Stimulated activated CD4-positive, alpha-beta T cell treated with anti-CD3 and anti-CD28 coated beads, Interleukin-2, amount 100 ng/mL, for 48 hours (primary cell): Measurements from ENCODE around the gene BACE2.

Experiments
- DNase-seq, 2 donors: peaks; one replicate each; pipeline ENCODE4 v3.0.0-alpha.2; 2020

BACE2 gene

DNA sequence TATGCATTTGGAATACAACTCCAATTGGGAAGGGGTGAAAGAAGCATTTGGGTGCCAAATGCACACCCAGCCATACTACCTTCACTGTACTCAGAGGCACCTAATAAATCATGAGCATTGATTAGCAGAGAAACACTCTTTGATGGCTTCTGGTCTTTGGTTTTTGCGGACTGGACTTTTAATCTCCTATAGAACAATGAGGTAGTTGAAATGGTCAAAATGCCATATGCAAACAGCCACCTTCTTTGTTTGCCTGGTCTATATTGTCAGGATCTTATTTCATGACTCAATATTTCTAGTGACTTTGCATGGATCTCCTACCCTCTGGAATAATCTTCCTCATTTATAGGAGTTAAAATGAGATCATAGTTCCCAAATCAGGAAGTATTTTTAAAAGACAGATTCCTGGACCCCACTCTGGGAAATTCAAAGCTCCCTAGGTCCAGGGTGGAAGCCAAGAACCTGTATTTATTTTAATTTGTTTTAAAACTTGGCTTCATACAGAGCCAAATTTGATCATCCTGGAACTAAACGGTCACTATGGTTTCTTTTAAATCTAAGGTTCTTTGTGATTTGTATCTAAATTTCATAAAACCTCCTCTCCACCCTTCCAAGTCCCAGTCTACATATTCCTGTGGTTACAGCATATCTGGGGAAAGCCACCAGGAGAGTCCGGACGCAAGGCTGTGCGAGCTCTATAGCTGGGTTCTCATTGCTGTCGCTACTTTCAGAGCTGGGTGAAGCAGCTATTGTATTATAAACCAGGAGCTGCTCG, 157.4 kb downstream of the BACE2 start:
- no peak for DNase-seq

DNA sequence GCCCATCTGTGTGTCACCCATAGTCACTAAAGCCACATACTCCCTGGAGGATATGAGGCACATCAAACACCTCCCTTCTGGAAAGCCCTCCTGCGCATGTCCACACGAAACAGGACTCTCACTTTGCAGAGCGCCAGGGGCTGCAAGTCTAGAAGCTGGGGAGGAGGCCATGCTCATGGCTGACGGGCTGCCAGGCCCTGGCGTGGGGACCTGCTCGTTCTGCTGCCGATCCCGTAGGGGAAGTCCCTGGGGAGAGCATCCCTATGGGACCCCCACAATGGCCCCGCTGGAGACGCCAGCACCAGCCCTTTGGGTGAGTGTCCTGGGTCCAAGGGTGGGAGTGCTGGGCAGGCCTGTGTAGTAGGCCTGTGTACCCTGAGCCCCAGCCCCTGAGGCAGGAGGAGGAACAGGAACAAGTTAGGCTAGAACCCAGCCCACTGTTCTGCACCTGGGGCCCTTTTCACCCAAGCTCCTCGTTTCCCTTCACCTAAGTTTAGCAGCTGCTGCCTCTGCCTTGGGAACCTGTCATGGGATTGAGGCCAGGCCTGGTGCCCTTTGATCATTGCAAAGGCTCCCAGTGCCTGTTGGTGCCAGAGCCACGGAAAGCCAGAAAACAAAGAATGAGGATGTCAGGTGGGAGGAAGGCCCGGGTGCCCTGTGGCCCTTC, 158.6 kb downstream of the BACE2 start:
- no peak for DNase-seq

DNA sequence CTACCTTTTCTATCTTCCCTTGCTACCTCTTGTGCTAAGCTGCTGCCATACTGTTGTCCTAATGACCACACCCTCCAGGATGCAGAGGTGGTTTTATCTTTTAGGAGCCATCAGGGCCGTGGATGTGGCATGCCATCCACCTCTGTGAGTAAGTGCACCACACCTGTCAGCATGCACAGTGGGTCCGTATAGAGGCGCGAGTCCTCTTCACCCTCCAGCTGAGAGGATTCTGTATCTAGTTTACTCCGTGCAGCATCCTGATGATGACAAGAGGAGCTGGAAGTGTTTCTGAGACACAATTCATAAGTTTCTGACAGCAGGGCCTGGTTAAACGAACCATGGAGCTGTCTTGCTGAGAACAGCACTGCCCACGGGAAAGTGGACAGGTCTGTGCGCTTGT, 159.8 kb downstream of the BACE2 start:
- no peak for DNase-seq

DNA sequence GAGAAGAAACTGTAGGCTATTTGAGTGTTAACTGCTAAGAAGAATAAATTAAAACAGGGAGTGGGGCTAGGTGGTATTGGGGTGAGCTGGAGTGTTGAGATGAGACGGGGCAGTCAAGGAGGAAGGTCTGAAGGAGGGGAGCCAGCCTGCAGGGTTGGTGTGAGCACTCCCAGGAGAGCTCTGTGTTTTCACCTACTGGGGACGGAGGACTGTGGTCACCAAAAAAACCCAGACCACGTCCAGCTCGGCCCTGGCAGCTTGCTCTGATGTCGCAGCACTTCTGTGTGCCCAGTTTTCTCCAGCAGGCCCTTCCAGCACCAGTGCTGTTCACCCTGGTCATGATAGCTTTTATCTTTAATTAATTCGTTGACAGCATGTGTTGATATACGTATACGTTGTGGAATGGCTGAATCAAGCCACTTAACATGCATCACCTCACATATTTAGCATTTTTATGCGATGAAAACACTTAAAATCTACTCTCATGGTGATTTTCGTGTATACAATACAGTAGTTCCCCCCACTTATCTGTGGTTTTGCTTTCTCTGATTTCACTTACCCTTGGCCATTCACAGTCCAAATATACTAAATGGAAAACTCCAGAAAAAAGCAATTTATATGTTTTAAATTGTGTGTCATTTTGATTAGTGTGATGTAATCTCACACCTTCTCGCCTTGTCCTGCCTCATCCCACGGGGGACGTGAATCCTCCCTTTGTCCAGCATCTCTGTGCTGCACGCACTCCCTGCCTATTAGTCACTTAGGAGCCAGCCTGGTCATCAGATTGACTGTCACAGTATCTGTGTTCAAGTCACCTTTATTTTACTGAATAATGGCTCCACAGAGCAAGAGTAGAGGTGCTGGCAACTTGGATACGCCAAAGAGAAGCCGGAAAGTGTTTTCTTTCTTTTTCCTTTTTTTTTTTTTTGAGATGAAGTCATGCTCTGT, 161.0 kb downstream of the BACE2 start:
- DNase-seq = no peak
